ENCODE results near the gene RGP1. TPM values are rescaled to one million over a fixed set of nuclear protein-coding genes. Genes with fewer than 3 reads are reported as not detected.

Gene RGP1
- total RNA-seq, 6 experiments from 2014 or later = 9.5 to 13.0 (median 11.4) TPM

DNA sequence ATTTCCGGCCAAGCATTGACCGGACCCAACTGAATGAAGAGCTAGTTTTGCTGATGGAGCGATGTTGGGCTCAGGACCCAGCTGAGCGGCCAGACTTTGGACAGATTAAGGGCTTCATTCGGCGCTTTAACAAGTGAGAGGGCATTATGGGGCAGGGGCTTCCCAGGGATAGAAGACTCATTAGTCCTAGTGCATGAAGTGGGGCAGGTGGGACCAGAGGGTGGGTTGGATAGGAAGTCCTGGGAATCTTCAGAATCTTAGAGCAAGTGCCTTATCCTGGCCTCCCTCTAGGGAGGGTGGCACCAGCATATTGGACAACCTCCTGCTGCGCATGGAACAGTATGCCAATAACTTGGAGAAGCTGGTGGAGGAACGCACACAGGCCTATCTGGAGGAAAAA lies 57.0 kb downstream of the RGP1 start:
- WGBS (ENCODE audit: insufficient coverage, low coverage, low lambda C conversion rate, missing lambda C conversion rate) = 89% methylated on average over 4 of the region's 8 CpGs
- no peaks in the 10 kb centered on the region for H3K27me3 ChIP-seq
- H3K4me1 ChIP-seq = peaks cover 0 to 10% (median 4%) of the 10 kb centered on the region in 4 donors
- H3K36me3 ChIP-seq = peaks cover 0 to 19% (median 7%) of the 10 kb centered on the region in 4 donors
- DNase-seq (peak in 1 of 3 donors; percentile 28), ATAC-seq (no peak)
- no peaks in the 10 kb centered on the region for H3K9me3 ChIP-seq
- intact Hi-C loops (cut with DNase I) = no loop called here
- H3K4me3 ChIP-seq = no peak overlapping the region
- no peak overlapping the region for H3K27ac ChIP-seq
- no peak for TF ChIP-seq POLR2A (IDR thresholded peaks at IDR 0.05)
- TF ChIP-seq, protein P1, sequence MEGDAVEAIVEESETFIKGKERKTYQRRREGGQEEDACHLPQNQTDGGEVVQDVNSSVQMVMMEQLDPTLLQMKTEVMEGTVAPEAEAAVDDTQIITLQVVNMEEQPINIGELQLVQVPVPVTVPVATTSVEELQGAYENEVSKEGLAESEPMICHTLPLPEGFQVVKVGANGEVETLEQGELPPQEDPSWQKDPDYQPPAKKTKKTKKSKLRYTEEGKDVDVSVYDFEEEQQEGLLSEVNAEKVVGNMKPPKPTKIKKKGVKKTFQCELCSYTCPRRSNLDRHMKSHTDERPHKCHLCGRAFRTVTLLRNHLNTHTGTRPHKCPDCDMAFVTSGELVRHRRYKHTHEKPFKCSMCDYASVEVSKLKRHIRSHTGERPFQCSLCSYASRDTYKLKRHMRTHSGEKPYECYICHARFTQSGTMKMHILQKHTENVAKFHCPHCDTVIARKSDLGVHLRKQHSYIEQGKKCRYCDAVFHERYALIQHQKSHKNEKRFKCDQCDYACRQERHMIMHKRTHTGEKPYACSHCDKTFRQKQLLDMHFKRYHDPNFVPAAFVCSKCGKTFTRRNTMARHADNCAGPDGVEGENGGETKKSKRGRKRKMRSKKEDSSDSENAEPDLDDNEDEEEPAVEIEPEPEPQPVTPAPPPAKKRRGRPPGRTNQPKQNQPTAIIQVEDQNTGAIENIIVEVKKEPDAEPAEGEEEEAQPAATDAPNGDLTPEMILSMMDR (IDR thresholded peaks at IDR 0.05) = no peak

Small RNA genes within 50 kb of the gene (microRNA-seq; reads per million reads assigned to microRNA genes)
- gene MIR6852 (0 reads per million in 2 donors), gene MIR6853 (0 to 0.64 reads per million in 2 donors)

Small RNA genes within 50 kb of the gene (small RNA-seq; reads per million reads assigned to genes)
- gene MIR6853 = 0 to 0.10 reads per million in 2 experiments

Other genes with a start within 250 kb of the RGP1 start
- 10 to 100 TPM; 10.7 to 17.2 (median 13.4) TPM for gene TESK1, start 144.0 kb upstream of the RGP1 start, total RNA-seq
- 1 to 10 TPM in 4 of 6 experiments, under 1 TPM in 2; 0.60 to 6.9 (median 2.3) TPM for gene CD72, start 130.9 kb upstream of the RGP1 start, total RNA-seq
- gene SIT1, start 98.4 kb upstream of the RGP1 start, total RNA-seq = under 1 TPM in 5 of 6 experiments, not detected in 1; 0.18 to 0.58 (median 0.37) TPM
- gene RMRP, start 91.3 kb upstream of the RGP1 start, total RNA-seq = over 10,000 TPM in 2 of 6 experiments, 1,000 to 10,000 TPM in 4; 1,534 to 17,791 (median 6,650) TPM
- 10 to 100 TPM; 10.0 to 24.2 (median 15.3) TPM for gene CCDC107, start 91.0 kb upstream of the RGP1 start, total RNA-seq
- gene ARHGEF39, start 84.1 kb upstream of the RGP1 start, total RNA-seq = 1 to 10 TPM in 1 of 6 experiments, under 1 TPM in 5; 0.11 to 3.6 (median 0.43) TPM
- 1 to 10 TPM in 1 of 6 experiments, under 1 TPM in 4, not detected in 1; 0.64 to 1.6 (median 0.93) TPM for gene CA9, start 75.4 kb upstream of the RGP1 start, total RNA-seq
- 10 to 100 TPM in 4 of 6 experiments, 1 to 10 TPM in 2; 4.7 to 23.3 (median 12.4) TPM for gene TPM2, start 59.4 kb upstream of the RGP1 start, total RNA-seq
- 100 to 1,000 TPM; 103 to 168 (median 128) TPM for gene TLN1, start 17.1 kb upstream of the RGP1 start, total RNA-seq
- 10 to 100 TPM; 12.1 to 35.2 (median 17.8) TPM for gene CREB3, start 16.6 kb upstream of the RGP1 start, total RNA-seq
- 10 to 100 TPM; 29.5 to 53.7 (median 35.2) TPM for gene GBA2, start 59 bp upstream of the RGP1 start, total RNA-seq
- gene MSMP, start 5.0 kb downstream of the RGP1 start, total RNA-seq = not detected
- 10 to 100 TPM in 5 of 6 experiments, 1 to 10 TPM in 1; 2.8 to 34.5 (median 13.1) TPM for gene NPR2, start 42.3 kb downstream of the RGP1 start, total RNA-seq
- 1 to 10 TPM in 1 of 6 experiments, under 1 TPM in 2, not detected in 3; 0.42 to 1.3 (median 0.80) TPM for gene SPAG8, start 63.0 kb downstream of the RGP1 start, total RNA-seq
- 10 to 100 TPM; 46.0 to 86.3 (median 67.1) TPM for gene HINT2, start 65.8 kb downstream of the RGP1 start, total RNA-seq
- not detected for gene FAM221B, start 79.4 kb downstream of the RGP1 start, total RNA-seq
- gene TMEM8B, start 79.9 kb downstream of the RGP1 start, total RNA-seq = 1 to 10 TPM; 1.7 to 4.7 (median 3.5) TPM
- gene OR13J1, start 121.1 kb downstream of the RGP1 start, total RNA-seq = not detected
- 1 to 10 TPM in 3 of 6 experiments, under 1 TPM in 3; 0.40 to 1.4 (median 0.98) TPM for gene HRCT1, start 156.9 kb downstream of the RGP1 start, total RNA-seq
- 1 to 10 TPM in 1 of 6 experiments, under 1 TPM in 5; 0.37 to 1.4 (median 0.84) TPM for gene SPAAR, start 160.2 kb downstream of the RGP1 start, total RNA-seq
- gene OR2S2, start 208.9 kb downstream of the RGP1 start, total RNA-seq = not detected